Stimulated activated naive CD4-positive, alpha-beta T cell (primary cell): ENCODE data around the gene TENM3.
"Not testable (repeated sequence)": the region's sequence is repeated elsewhere in the genome, so short reads cannot be mapped to it uniquely, and the experiment has no call there.

ENCODE experiments used
- DNase-seq, 6 experiments: peaks; one replicate each; lab custom pipeline; 2025; lab: John Stamatoyannopoulos, UW

The TENM3 gene

GRCh38 chr4:182337366-182337765, 94.2 kb downstream of the TENM3 start:
- DNase-seq, result no peak

GRCh38 chr4:182338063-182338462, 94.9 kb downstream of the TENM3 start:
- no peak for DNase-seq

- DNase-seq, result no peak
Measured at GRCh38 chr4:182338746-182339145, 95.5 kb downstream of the TENM3 start.

- no peak for DNase-seq
Measured at GRCh38 chr4:182339221-182339641, 96.0 kb downstream of the TENM3 start.

- DNase-seq, result no peak
Measured at GRCh38 chr4:182343453-182343852, 100.3 kb downstream of the TENM3 start.

- DNase-seq, result no peak
Measured at GRCh38 chr4:182344968-182345367, 101.8 kb downstream of the TENM3 start.

GRCh38 chr4:182346250-182346649, 103.0 kb downstream of the TENM3 start:
- no peak for DNase-seq

- no peak for DNase-seq
Measured at GRCh38 chr4:182346675-182347375, 103.6 kb downstream of the TENM3 start.

GRCh38 chr4:182348779-182349326, 105.7 kb downstream of the TENM3 start:
- no peak for DNase-seq

- DNase-seq, result no peak
Measured at GRCh38 chr4:182350041-182350440, 106.8 kb downstream of the TENM3 start.

- no peak for DNase-seq
Measured at GRCh38 chr4:182351485-182351884, 108.3 kb downstream of the TENM3 start.

- DNase-seq, result no peak
Measured at GRCh38 chr4:182354106-182354505, 110.9 kb downstream of the TENM3 start.

- DNase-seq, result no peak
Measured at GRCh38 chr4:182354867-182355266, 111.7 kb downstream of the TENM3 start.

- no peak for DNase-seq
Measured at GRCh38 chr4:182367153-182367552, 124.0 kb downstream of the TENM3 start.

- no peak for DNase-seq
Measured at GRCh38 chr4:182369211-182369610, 126.0 kb downstream of the TENM3 start.

- no peak for DNase-seq
Measured at GRCh38 chr4:182370491-182370890, 127.3 kb downstream of the TENM3 start.

GRCh38 chr4:182380771-182381181, 137.6 kb downstream of the TENM3 start:
- no peak for DNase-seq

GRCh38 chr4:182382941-182383340, 139.7 kb downstream of the TENM3 start:
- DNase-seq, result no peak

GRCh38 chr4:182384631-182385091, 141.5 kb downstream of the TENM3 start:
- DNase-seq, result no peak

GRCh38 chr4:182385897-182386296, 142.7 kb downstream of the TENM3 start:
- DNase-seq, result no peak

GRCh38 chr4:182386576-182386975, 143.4 kb downstream of the TENM3 start:
- DNase-seq, result not testable (repeated sequence)

- no peak for DNase-seq
Measured at GRCh38 chr4:182391111-182391684, 148.0 kb downstream of the TENM3 start.

- no peak for DNase-seq
Measured at GRCh38 chr4:182394181-182394580, 151.0 kb downstream of the TENM3 start.
